Skeletal muscle tissue (tissue), 4 donors: Measurements from ENCODE around the gene PIK3IP1. TPM values are rescaled to one million over a fixed set of nuclear protein-coding genes. Genes with fewer than 3 reads are reported as not detected.
"Not testable (repeated sequence)": the region's sequence is repeated elsewhere in the genome, so short reads cannot be mapped to it uniquely, and the experiment has no call there.

Source experiments
- H3K27ac ChIP-seq: one replicate; pipeline ENCODE4 v1.7.0; 2013; ENCODE audit warnings: mild to moderate bottlenecking, low read depth, low read length, inconsistent platforms
- H3K27me3 ChIP-seq, 3 donors: one replicate each; pipeline ENCODE4 v1.7.0; 2013; ENCODE audit warnings: low read length in 3 of 3; ENCODE audit not compliant: control insufficient read depth in 3 of 3, insufficient read depth in 3 of 3
- H3K36me3 ChIP-seq, 3 donors: one replicate each; pipeline ENCODE4 v1.7.0; 2013; ENCODE audit warnings: low read length in 3 of 3; ENCODE audit not compliant: control insufficient read depth in 3 of 3, insufficient read depth in 3 of 3
- H3K4me1 ChIP-seq, 3 donors: one replicate each; pipeline ENCODE4 v1.7.0; 2013; ENCODE audit warnings: low read length in 3 of 3, mild to moderate bottlenecking in 3 of 3; ENCODE audit not compliant: control insufficient read depth in 3 of 3, insufficient read depth in 3 of 3
- H3K4me3 ChIP-seq, 3 donors: one replicate each; pipeline ENCODE4 v1.7.0; 2013; ENCODE audit warnings: low read length in 3 of 3
- H3K9ac ChIP-seq, 3 donors: one replicate each; pipeline ENCODE4 v1.7.0; 2013; ENCODE audit warnings: low read length in 3 of 3, mild to moderate bottlenecking in 3 of 3, moderate library complexity in 2 of 3, low read depth in 1 of 3
- H3K9me3 ChIP-seq, 3 donors: one replicate each; pipeline ENCODE4 v1.7.0; 2013; ENCODE audit warnings: low read length in 3 of 3; ENCODE audit not compliant: control insufficient read depth in 3 of 3
- total RNA-seq: library from RNA; depleted of rRNA; stranded (reverse); fragments of >200 nt; gene quantifications from one replicate; pipeline ENCODE4 v1.2.3, GENCODE V29; 2014
- donor health status: Osteomylitis.

Gene PIK3IP1
- total RNA-seq, 1 donor from 2014 or later, result 6.3 TPM

DNA sequence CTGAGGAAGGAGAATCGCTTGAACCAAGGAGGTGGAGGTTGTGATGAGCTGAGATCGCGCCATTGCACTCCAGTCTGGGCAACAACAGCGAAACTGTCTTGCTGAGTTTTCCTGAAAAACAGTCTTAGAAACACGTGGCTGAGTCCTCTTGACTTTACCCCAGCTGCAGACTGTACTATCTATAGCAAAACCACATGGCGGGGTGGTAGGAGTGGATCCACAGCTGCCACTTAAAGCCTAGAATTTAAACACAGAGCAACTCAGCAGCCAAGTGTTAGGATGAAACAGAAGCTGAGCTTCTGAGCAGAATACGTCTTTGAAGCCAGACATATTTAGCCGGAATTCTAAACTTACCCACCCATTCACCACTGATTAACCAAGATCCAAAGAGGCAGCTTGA lies 39.7 kb upstream of the PIK3IP1 start:
- peaks cover 41 to 74% (median 61%) of the 10 kb centered on the region in 3 donors for H3K36me3 ChIP-seq

DNA sequence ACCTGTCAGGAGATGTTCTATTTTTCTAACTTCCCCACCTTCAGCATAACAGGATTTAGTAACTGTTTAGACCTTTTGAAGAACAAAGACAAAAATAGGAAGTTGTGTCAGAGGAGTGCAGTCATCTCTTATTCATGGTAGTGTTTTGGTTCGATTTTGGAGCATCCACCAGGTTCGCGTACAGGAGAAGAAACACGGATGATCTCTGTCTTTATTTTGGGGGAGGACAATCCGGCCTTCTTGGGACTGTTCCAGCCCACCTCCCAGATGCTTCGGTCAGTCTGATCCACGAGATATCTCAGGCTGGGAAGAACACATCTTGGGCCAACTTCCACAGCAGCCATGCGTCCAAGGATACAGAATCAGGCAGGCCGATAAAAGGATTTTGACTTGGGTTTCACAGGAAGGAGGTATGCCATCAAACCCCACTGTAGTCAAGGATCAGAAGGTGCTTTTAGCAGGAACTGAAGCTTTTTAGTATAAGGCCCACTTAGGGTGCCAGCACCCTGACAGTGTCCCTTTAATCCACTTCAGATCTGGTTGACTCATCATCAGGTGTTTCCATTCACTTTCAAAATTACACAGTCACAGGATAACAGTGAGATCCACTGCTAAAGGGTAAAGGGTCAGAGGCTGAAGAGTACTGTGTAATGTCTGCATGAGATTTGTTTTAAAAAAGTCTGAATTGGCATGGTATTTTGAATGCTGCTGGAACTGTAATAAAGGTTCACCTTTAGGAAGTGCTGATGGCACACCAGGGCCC lies 37.3 kb upstream of the PIK3IP1 start:
- Histone ChIP-seq H3K27me3 (no peaks in the 10 kb centered on the region), H3K4me1 (peaks cover 0 to 34% (median 9%) of the 10 kb centered on the region in 3 donors), H3K9me3 (no peaks in the 10 kb centered on the region), H3K9ac (no peak overlapping the region), H3K4me3 (no peak overlapping the region), H3K27ac (peak overlapping the region; percentile 26), H3K36me3 (peaks cover 48 to 82% (median 62%) of the 10 kb centered on the region in 3 donors)

More for the DNA sequence above, 39.7 kb upstream of the PIK3IP1 start:
- Histone ChIP-seq H3K27me3 (no peaks in the 10 kb centered on the region), H3K9me3 (no peaks in the 10 kb centered on the region), H3K9ac (no peak overlapping the region), H3K27ac (no peak overlapping the region), H3K4me3 (no peak overlapping the region), H3K4me1 (peaks cover 4 to 48% (median 19%) of the 10 kb centered on the region in 3 donors)

DNA sequence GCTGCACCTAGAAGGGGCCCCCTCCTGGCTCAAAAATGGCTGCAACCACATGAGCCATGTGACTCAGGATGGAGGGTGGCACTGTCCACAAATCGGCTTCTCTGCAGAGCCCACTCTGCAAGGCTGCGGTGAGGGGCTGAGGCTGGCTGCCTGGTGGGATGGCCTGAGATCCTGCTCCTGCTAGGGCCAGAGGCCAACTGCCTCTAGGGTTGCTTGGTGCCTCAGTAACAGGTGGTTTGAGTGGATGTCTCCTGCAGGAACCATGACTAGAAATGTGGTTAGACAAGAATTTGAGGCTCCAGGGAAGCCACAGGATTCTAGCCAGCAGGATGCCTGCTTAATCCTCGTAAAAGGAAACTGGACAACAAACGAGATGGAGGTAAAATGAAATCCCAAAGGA lies 36.7 kb upstream of the PIK3IP1 start:
- H3K4me1 ChIP-seq, result peaks cover 0 to 28% (median 5%) of the 10 kb centered on the region in 3 donors
- no peak overlapping the region for H3K4me3 ChIP-seq
- H3K36me3 ChIP-seq, result peaks cover 42 to 76% (median 56%) of the 10 kb centered on the region in 3 donors
- H3K27me3 ChIP-seq, result no peaks in the 10 kb centered on the region
- no peak overlapping the region for H3K9ac ChIP-seq
- H3K27ac ChIP-seq, result no peak overlapping the region
- no peaks in the 10 kb centered on the region for H3K9me3 ChIP-seq

DNA sequence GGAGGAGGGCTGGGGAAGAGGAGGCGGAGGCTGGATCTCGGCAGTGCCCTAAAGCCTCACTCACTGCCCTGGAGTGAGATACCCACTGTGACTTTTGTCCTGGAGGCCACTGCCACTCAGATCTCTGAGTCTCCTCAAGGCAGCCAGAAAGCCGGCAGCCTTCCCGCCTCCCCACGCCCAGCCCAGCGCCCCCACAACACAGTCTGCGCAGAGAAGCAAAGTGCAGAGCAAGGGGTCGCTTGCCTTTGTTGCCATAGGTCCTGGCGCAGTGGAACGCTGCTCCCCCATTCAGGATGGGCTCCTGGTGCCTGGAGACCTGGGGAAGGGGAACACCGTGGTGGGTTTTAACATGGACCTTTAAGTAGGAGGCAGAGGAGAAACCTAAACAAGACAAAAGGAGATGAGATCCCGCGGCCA lies 36.3 kb upstream of the PIK3IP1 start:
- peaks cover 0 to 25% (median 5%) of the 10 kb centered on the region in 3 donors for H3K4me1 ChIP-seq

DNA sequence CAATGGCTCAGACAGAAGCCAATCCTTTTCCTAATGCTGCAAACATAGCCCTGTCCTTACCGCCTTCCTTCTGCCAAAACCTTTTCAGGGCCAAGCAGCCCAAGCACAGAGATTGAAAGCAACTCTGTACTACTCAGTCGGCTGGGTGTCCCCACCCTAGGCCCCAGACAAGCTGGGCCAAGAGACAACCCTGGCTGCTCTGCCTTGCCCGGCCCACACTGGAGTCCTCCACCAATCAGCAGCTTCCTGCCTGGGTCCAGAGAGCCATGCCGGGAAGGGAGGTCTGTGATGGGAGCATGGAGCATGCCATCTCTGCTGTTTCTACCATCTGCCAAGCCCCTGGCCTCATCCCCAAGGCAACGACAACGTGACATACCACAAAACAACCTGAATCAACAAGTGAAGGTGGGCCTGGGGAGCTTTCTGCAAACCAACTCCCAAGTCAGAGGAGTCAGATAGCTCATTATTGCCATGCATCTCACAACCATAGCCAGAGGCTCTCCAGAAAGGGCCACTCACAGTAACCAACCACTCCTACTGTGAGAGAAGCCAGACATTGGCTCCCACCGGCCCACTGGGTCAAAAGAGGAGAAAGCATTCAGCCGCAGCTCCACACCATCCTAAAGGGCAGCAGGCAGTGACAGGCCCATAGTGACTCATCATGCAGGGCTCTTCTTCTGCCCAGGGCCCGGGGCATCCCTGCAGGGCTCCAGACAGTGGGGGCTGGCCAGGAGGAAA lies 35.7 kb upstream of the PIK3IP1 start:
- H3K36me3 ChIP-seq, result peaks cover 42 to 69% (median 53%) of the 10 kb centered on the region in 3 donors

More for the DNA sequence above, 36.3 kb upstream of the PIK3IP1 start:
- Histone ChIP-seq H3K9me3 (no peaks in the 10 kb centered on the region), H3K27me3 (no peaks in the 10 kb centered on the region), H3K36me3 (peaks cover 42 to 71% (median 56%) of the 10 kb centered on the region in 3 donors), H3K27ac (no peak overlapping the region), H3K9ac (no peak overlapping the region), H3K4me3 (no peak overlapping the region)

DNA sequence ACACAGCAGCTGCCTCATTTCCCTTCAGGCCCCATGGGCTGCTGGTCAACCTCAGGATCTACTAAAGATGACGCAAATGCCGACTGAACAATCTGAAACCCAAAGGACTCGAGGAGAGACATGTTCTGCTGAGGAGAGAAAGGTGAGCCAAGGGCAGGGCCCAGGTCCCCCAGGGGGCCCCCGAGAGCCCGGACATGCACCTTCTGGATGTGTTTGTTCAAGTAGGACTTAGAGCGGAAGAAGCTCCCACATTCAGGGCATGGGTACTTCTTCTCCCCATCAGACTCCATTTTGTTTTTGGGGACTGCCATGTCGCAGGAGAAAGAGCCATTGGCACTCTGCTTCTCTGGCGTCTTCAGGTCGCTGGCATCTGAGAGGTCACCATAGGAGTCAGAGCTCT lies 34.6 kb upstream of the PIK3IP1 start:
- Histone ChIP-seq H3K27me3 (no peaks in the 10 kb centered on the region), H3K36me3 (peaks cover 33 to 58% (median 42%) of the 10 kb centered on the region in 3 donors), H3K9ac (no peak overlapping the region)

More for the DNA sequence above, 35.7 kb upstream of the PIK3IP1 start:
- Histone ChIP-seq H3K27me3 (no peaks in the 10 kb centered on the region), H3K4me1 (peaks cover 0 to 25% (median 5%) of the 10 kb centered on the region in 3 donors), H3K9me3 (no peaks in the 10 kb centered on the region), H3K4me3 (no peak overlapping the region), H3K9ac (no peak overlapping the region), H3K27ac (no peak overlapping the region)

DNA sequence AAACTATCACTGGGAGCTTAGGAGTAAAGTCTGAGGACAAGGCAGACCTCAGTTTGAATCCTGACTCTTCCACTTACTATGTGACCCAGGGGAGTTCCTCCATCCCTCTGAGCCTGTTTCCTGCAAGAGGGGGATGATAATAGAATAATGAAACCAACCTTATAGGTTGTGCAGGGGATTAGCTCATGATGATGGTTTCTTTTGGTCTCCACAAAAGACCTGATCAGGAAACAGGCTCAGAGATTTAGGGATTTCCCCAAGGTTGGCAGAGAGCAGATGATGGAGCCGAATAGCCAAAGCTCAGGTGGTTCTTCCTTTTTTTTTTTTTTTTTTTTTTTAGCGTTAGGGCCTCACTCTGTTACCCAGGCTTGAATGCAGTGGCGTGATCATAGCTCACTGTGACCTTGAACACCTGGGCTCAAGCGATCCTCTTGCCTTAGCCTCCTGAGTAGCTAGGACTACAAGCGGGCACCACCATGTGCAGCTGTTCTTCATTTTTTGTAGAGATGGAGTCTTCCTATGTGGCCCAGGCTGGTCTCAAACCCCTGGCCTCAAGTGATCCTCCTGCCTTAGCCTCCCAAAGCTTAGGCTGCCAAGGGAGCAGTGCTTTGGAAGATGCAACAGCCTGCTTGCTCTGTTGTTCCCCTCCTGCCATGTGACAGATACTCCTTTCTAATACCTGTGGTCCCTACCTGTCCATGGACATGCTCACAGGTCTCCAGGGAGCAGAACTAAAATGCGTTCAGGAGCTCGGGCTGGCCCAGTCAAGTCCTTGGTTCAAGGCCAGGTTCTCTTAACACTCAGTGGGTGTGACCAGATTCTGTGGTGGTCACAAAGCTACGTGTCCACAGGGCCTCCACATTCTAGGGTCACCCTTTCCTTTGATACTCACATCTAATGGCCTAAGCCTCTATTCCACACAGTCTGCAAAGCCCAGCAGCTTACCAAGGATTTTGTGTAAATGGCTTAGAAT lies 31.6 kb upstream of the PIK3IP1 start:
- Histone ChIP-seq H3K27me3 (no peaks in the 10 kb centered on the region), H3K27ac (no peak overlapping the region), H3K4me3 (no peak overlapping the region), H3K36me3 (peaks cover 31 to 37% (median 34%) of the 10 kb centered on the region in 3 donors), H3K4me1 (peaks cover 0 to 2% (median under 1%) of the 10 kb centered on the region in 3 donors), H3K9me3 (no peaks in the 10 kb centered on the region), H3K9ac (no peak overlapping the region)

More for the DNA sequence above, 34.6 kb upstream of the PIK3IP1 start:
- H3K27ac ChIP-seq, result no peak overlapping the region
- H3K9me3 ChIP-seq, result no peaks in the 10 kb centered on the region
- no peak overlapping the region for H3K4me3 ChIP-seq
- H3K4me1 ChIP-seq, result peaks cover 0 to 25% (median 5%) of the 10 kb centered on the region in 3 donors

DNA sequence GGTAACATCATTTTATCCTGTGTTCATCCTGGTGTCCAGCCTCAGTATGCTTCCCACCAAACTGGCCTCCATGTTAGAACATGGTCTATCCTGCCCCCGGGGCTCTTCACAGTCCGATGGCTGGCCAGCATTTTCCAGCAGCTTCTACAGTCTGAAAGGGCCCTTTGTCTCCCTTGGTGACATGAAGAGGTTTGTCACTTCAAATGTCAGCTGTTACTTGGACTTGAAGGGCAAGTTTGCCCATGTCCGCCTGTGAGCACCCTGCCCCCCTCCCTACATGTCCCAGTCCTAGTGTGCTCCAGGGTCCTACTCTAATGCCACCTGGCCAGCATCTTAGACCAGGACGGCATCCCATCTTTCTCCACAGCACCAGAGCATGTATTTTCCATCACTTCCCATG lies 29.1 kb upstream of the PIK3IP1 start:
- no peak overlapping the region for H3K27ac ChIP-seq
- no peaks in the 10 kb centered on the region for H3K27me3 ChIP-seq
- H3K9me3 ChIP-seq, result no peaks in the 10 kb centered on the region
- H3K9ac ChIP-seq, result no peak overlapping the region
- H3K36me3 ChIP-seq, result peaks cover 11 to 13% (median 13%) of the 10 kb centered on the region in 3 donors
- H3K4me1 ChIP-seq, result no peaks in the 10 kb centered on the region
- no peak overlapping the region for H3K4me3 ChIP-seq

DNA sequence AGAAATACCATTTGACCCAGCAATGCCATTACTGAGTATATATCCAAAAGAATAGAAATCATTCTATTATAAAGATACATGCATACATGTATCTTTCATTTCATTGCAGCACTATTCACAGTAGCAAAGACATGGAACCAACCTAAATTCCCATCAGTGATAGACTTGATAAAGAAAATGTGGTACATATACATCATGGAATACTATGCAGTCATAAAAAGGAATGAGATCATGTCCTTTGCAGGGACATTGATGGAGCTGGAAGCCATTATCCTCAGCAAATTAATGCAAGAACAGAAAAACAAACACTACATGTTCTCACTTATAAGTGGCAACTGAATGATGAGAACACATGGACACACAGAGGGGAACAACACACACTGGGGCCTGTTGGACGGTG lies 21.9 kb upstream of the PIK3IP1 start:
- not testable (repeated sequence) for H3K9ac ChIP-seq, H3K27me3 ChIP-seq, H3K36me3 ChIP-seq, H3K4me1 ChIP-seq, H3K27ac ChIP-seq, H3K4me3 ChIP-seq, H3K9me3 ChIP-seq
